ENCODE measurements around the gene KRTAP20-1.

KRTAP20-1 gene

GRCh38 chr21:30616125-30616524, at the start of gene KRTAP20-1:
Gene KRTAP20-1 (plus strand): TSS chr21:30616425. CDS start chr21:30616455, 30 bp downstream.
- no peak for DNase-seq (ENCODE audit: low read depth in 2 of 2)

GRCh38 chr21:30567617-30568016, 48.6 kb upstream of the KRTAP20-1 start:
- DNase-seq (ENCODE audit: low read depth in 2 of 2) = no peak

- no peak for DNase-seq (ENCODE audit: low read depth in 2 of 2)
Measured at GRCh38 chr21:30577766-30578165, 38.5 kb upstream of the KRTAP20-1 start.

DNA sequence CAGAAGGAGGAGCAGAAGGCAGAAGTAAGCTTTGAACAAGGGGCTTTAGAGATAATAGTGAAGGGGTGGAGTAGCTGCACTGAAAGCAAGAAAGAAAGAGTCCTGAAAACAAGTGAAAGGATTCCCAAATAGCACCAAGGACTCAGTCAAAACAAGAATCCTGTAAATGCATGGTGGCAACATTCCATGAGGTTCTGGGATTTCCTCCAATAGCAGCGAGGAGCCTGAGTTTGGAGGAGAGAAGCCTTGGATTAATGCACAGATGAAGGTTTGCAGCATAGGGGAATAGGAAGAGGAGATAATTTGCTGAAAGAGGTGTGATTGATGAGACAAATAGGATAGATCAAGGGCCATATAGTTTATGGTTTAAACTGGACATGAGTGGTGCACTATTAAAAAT, 36.9 kb upstream of the KRTAP20-1 start:
- no peak for DNase-seq (ENCODE audit: low read depth in 2 of 2)

- no peak for DNase-seq (ENCODE audit: low read depth in 2 of 2)
Measured at GRCh38 chr21:30580132-30580531, 36.1 kb upstream of the KRTAP20-1 start.

DNA sequence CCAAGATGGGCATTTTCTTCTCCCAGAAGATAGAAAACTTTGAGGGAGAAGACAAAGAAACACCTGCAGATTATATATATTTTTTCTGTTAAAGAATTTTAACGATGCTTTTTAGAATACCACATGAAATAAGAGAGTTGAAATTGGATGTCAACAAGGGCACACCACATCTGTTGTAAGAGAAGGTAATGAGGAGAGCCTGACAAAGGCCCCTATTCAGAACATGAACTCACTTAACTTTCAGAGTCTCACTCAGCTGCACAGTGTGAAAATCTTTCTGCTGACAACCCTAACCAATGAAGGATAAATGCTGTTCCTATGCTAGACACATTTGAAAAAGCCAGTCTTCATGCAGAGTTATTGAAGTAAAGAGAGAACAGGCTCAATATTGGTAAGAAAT, 33.4 kb upstream of the KRTAP20-1 start:
- DNase-seq (ENCODE audit: low read depth in 2 of 2) = no peak

DNA sequence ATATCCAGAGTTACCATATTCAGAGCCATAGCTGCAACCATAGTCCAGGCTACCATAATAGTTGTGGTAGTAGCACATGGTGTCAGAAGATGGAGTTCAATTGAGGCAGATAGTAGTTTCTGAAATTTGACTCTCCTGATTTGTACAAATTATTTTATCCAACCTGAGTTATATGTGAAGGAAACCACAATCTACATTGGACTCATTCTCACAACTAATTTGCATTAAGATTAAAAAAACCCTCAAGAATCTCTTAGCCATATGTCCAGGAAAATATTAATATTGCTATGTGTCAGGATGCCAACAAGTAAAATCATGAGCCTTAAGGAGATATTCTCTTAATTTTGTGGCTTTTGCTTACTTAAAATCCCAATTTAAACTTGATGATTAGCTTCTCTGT, 25.9 kb upstream of the KRTAP20-1 start, which contains the start of gene KRTAP22-2:
Gene KRTAP22-2 (minus strand): TSS at position 101 of the 400 bp plus-strand sequence.
- no peak for DNase-seq (ENCODE audit: low read depth in 2 of 2)

- no peak for DNase-seq (ENCODE audit: low read depth in 2 of 2)
Measured at GRCh38 chr21:30592140-30592539, 24.1 kb upstream of the KRTAP20-1 start, which contains the start of gene KRTAP6-3. Gene KRTAP6-3 (plus strand): TSS chr21:30592440. CDS start chr21:30592446, 6 bp downstream.

GRCh38 chr21:30598802-30599201, 17.4 kb upstream of the KRTAP20-1 start, which contains the start of gene KRTAP6-2:
Gene KRTAP6-2 (minus strand): TSS chr21:30598902. CDS start chr21:30598874, 28 bp downstream.
- DNase-seq (ENCODE audit: low read depth in 2 of 2) = no peak

DNA sequence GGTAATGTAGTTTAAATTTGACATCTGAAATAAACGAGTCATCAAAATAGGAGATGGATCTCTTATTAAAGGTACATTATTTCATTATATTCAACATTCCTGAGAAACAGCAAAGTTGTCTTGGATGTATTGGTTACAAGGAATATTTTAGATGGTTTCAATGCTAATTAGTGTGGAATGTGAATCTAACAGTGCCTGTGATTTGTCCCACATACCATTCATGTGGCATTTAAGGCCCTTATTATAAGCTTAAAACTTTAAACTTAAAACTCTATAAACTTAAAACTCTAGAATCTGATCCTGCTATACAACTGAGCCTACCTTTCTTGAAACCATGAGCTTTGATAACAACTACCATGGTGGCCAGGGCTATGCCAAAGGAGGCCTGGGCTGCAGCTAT, 15.4 kb upstream of the KRTAP20-1 start, which contains the start of gene KRTAP22-1:
Gene KRTAP22-1 (plus strand): TSS at position 301 of the 400 bp plus-strand sequence.
- DNase-seq (ENCODE audit: low read depth in 2 of 2) = no peak

DNA sequence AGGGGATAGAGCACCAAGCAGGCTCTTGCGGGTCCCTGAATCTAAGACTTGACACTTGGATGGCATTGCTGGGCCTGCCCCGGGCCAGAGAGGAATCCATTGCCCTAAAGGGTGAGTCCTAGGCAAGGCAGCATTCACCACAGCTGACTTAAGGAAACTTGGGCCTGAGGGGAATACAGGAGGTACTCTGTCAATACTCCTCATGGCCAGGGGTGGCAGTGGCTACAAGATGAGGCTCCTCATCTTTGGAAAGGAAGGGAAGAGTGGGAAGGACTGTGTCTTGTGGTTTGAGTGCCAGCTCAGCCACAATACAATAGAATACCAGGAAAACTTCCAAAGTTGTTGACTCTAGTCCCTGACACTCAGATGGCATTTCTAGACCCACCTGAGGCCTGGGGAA, 10.3 kb upstream of the KRTAP20-1 start:
- DNase-seq (ENCODE audit: low read depth in 2 of 2) = no peak

- DNase-seq (ENCODE audit: low read depth in 2 of 2) = no peak
Measured at GRCh38 chr21:30612132-30612531, 4.1 kb upstream of the KRTAP20-1 start.

DNA sequence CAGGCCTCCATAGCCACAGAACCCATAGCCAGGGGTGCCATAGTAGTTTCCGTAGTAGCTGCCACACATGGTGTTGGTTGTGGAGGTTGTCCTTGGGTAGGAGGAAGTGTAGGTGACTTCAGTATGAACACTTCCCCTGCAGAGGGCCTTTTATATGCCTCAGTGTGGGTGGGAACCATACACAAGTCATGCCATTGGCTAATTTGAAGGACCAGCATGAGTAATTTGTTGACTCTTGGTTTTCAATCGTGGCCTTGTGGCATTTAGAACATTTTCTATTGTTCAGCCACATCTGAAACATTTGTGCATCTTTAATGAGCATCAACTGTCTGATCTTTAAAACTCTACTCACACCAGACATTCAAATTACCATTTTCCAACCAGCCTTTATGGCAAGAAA, 2.4 kb upstream of the KRTAP20-1 start, which contains the start of gene KRTAP6-1:
Gene KRTAP6-1 (minus strand): TSS at position 95 of the 400 bp plus-strand sequence. CDS start 26 bp downstream, at position 69.
- no peak for DNase-seq (ENCODE audit: low read depth in 2 of 2)

- DNase-seq (ENCODE audit: low read depth in 2 of 2) = no peak
Measured at GRCh38 chr21:30615199-30615598, 1.0 kb upstream of the KRTAP20-1 start.

DNA sequence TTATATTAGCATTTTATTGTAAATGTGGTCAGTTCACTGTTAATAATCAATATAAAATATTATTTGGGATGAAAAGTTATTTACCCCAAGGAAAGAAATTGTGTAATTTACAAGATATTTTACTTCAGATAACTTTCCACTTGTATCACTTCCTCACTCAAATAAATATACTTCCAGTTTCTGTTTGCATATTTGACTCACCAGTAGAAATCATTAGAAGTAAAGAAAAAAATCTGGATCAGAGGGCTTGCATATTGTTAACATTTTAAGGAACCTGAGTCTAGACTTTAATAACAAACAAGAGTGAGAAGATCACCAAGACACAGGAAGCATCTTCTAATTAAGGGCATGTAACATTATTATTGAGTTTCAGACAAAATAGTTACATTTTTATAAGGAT, 3.9 kb downstream of the KRTAP20-1 start:
- DNase-seq (ENCODE audit: low read depth in 2 of 2) = no peak

DNA sequence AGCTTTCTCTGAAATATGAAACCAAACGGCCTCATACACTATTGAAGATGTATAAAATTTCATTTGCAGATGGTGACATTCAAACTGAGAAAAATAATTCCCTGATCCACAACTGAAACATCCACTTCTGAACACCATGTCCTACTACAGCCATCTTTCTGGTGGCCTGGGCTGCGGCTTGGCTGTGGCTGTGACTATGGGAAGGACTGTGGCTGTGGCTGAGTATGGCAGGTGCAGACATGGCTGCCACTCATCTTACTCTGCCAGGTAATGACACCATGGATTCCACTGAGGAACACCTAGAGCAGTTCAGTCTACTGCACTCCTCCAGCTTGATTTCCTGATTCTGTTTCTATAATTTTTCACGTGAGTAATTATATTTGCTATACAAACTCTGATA, 4.3 kb downstream of the KRTAP20-1 start, which contains the start of gene KRTAP20-4:
Gene KRTAP20-4 (plus strand): TSS at position 106 of the 400 bp plus-strand sequence.
- no peak for DNase-seq (ENCODE audit: low read depth in 2 of 2)

GRCh38 chr21:30623362-30623761, 7.1 kb downstream of the KRTAP20-1 start:
- no peak for DNase-seq (ENCODE audit: low read depth in 2 of 2)

- DNase-seq (ENCODE audit: low read depth in 2 of 2) = no peak
Measured at GRCh38 chr21:30625449-30626165, 9.4 kb downstream of the KRTAP20-1 start.

- DNase-seq (ENCODE audit: low read depth in 2 of 2) = no peak
Measured at GRCh38 chr21:30628109-30628508, 11.9 kb downstream of the KRTAP20-1 start.

- DNase-seq (ENCODE audit: low read depth in 2 of 2) = no peak
Measured at GRCh38 chr21:30629200-30629599, 13.0 kb downstream of the KRTAP20-1 start.

- DNase-seq (ENCODE audit: low read depth in 2 of 2) = no peak
Measured at GRCh38 chr21:30634906-30635305, 18.7 kb downstream of the KRTAP20-1 start, which contains the start of gene KRTAP20-2. Gene KRTAP20-2 (plus strand): TSS chr21:30635206. CDS start chr21:30635264, 58 bp downstream.

GRCh38 chr21:30638686-30639085, 22.5 kb downstream of the KRTAP20-1 start:
- DNase-seq (ENCODE audit: low read depth in 2 of 2) = no peak

DNA sequence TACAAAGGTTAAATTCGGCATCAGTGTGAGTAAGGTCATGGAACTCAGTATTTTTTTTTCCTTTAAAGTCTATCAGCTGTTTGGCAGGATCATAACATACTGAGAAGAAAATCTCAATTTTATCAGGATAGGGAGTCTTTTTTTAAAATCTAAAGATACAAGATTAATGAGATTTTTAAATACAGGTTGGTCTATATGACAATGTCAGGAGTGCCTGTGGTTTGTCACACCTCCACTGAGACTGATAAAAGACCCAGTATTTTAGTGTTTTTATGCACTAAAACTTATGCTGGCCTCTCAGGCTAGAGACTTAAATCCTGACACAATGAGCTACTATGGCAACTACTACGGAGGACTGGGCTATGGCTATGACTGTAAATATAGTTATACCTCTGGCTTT, 26.3 kb downstream of the KRTAP20-1 start, which contains the start of gene KRTAP20-3:
Gene KRTAP20-3 (plus strand): TSS at position 301 of the 400 bp plus-strand sequence.
- DNase-seq (ENCODE audit: low read depth in 2 of 2) = no peak
